HepG2 (cell line): ENCODE data around the gene HSPA1B. TPM values are rescaled to one million over a fixed set of nuclear protein-coding genes. Genes with fewer than 3 reads are reported as not detected.

Experiments used
- ARID3A ChIP-seq: IDR thresholded peaks from 2 replicates; pipeline ENCODE4 v1.6.1; 2012; ENCODE audit warnings: low read depth, low read length, improper control_type of control experiment
- ESRRA ChIP-seq: sonication (generic); formaldehyde crosslinking; IDR thresholded peaks from 2 replicates; pipeline ENCODE4 v1.5.1; 2020; ENCODE audit warnings: mild to moderate bottlenecking, low read depth, missing genetic modification reagents
- GRHL1 ChIP-seq: sonication (generic); formaldehyde crosslinking; conservative IDR thresholded peaks from 2 replicates; pipeline ENCODE4 v1.8.0; 2022; ENCODE audit warnings: missing genetic modification reagents
- HMGA1 ChIP-seq: sonication (generic); formaldehyde crosslinking; conservative IDR thresholded peaks from 2 replicates; pipeline ENCODE4 v1.4.0; 2020; ENCODE audit warnings: missing genetic modification reagents
- HNF4A ChIP-seq: sonication (generic); formaldehyde crosslinking; IDR thresholded peaks from 2 replicates; pipeline ENCODE4 v1.4.0; 2020; ENCODE audit warnings: missing genetic modification reagents
- MLLT10 ChIP-seq: sonication (generic); formaldehyde crosslinking; IDR thresholded peaks from 2 replicates; pipeline ENCODE4 v1.4.0; 2020; ENCODE audit warnings: missing genetic modification reagents
- MZF1 ChIP-seq: sonication (generic); formaldehyde crosslinking; IDR thresholded peaks from 2 replicates; pipeline ENCODE4 v1.8.1; 2023; ENCODE audit warnings: mild to moderate bottlenecking, missing genetic modification reagents, borderline replicate concordance
- NFE2L1 ChIP-seq: sonication (generic); formaldehyde crosslinking; IDR thresholded peaks from 2 replicates; pipeline ENCODE4 v1.4.0; 2020; ENCODE audit warnings: missing genetic modification reagents, mild to moderate bottlenecking, borderline replicate concordance
- SOX5 ChIP-seq: IDR thresholded peaks from 2 replicates; pipeline ENCODE4 v1.6.1; 2016; ENCODE audit warnings: borderline replicate concordance
- TFDP2 ChIP-seq: sonication (generic); formaldehyde crosslinking; IDR thresholded peaks from 2 replicates; pipeline ENCODE4 v1.4.0; 2020; ENCODE audit warnings: missing genetic modification reagents
- ZBTB20 ChIP-seq: sonication (generic); formaldehyde crosslinking; IDR thresholded peaks from 2 replicates; pipeline ENCODE4 v1.8.1; 2023; ENCODE audit warnings: missing genetic modification reagents, low read depth, mild to moderate bottlenecking, borderline replicate concordance
- ZBTB40 ChIP-seq, 2 experiments: fragments of 450-650 bp in 1 of 2; sonication (generic) in 1 of 2; formaldehyde crosslinking in 1 of 2; IDR thresholded peaks; 2 replicates each; pipeline versions ENCODE4 v1.6.1 to v1.8.0; 2016 to 2022; ENCODE audit warnings: antibody characterized with exemption in 1 of 2, mild to moderate bottlenecking in 1 of 2, missing genetic modification reagents in 1 of 2
- ZNF136 ChIP-seq: sonication (generic); formaldehyde crosslinking; IDR thresholded peaks from 2 replicates; pipeline ENCODE4 v1.8.1; 2022; ENCODE audit warnings: low read depth, mild to moderate bottlenecking, moderate library complexity, missing genetic modification reagents
- ZNF256 ChIP-seq: sonication (generic); formaldehyde crosslinking; conservative IDR thresholded peaks from 2 replicates; pipeline ENCODE4 v1.4.0; 2020; ENCODE audit warnings: missing genetic modification reagents
- polyA plus RNA-seq, 8 experiments: library from polyadenylated mRNA; depleted of rRNA in 3 of 8; stranded (reverse) in 7 of 8; unstranded in 1 of 8; fragments of >200 nt; fragmentation: Illumina TruSeq in 4 of 8; extraction: Trizol in 4 of 8; gene quantifications; 2 replicates each; pipeline versions ENCODE4 v1.2.1 to v1.2.3, GENCODE V29; 2011 to 2016; ENCODE audit warnings: low read depth in 4 of 8, missing spikeins in 1 of 8, mixed read lengths in 1 of 8; ENCODE audit not compliant: insufficient read depth in 1 of 8
- total RNA-seq, 5 experiments: library from RNA; depleted of rRNA; stranded (reverse); fragments of >200 nt; fragmentation: Illumina TruSeq; extraction: Trizol; gene quantifications; 2 replicates each; pipeline ENCODE4 v1.2.3, GENCODE V29; 2016; ENCODE audit warnings: low read depth in 1 of 5

HSPA1B gene
- total and polyA plus RNA-seq, 2 of the 13 experiments (the other 11 are each of a cell fraction or from before 2014, with no cell fraction given): 26.0 to 186 TPM

- TF ChIP-seq ZBTB40 (IDR thresholded peaks at IDR 0.05): no peak
- 0 out of 2 replicates have a peak, but pooled peaks have one; percentile 24 for TF ChIP-seq ZBTB40 (CRISPR knock-in tag; IDR thresholded peaks at IDR 0.05)
- TF ChIP-seq ZBTB20 (CRISPR knock-in tag): no peak
- TF ChIP-seq ARID3A: 0 out of 2 replicates have a peak, but pooled peaks have one; percentile 32
- no peak for TF ChIP-seq GRHL1 (CRISPR knock-in tag)
- TF ChIP-seq ESRRA (CRISPR knock-in tag): 0 out of 2 replicates have a peak, but pooled peaks have one; percentile 39
- no peak for TF ChIP-seq MZF1 (CRISPR knock-in tag)
- TF ChIP-seq ZNF256 (CRISPR knock-in tag): no peak
- TF ChIP-seq SOX5: peak; percentile 20; the same call in 1 of the 2 replicates
- TF ChIP-seq NFE2L1 (CRISPR knock-in tag): 0 out of 2 replicates have a peak, but pooled peaks have one; percentile 36
- TF ChIP-seq MLLT10 (CRISPR knock-in tag): no peak
- TF ChIP-seq ZNF136 (CRISPR knock-in tag): peak; percentile 67; the same call in 1 of the 2 replicates
- TF ChIP-seq TFDP2: no peak
- TF ChIP-seq HMGA1 (CRISPR knock-in tag): no peak
- peak; percentile 69 for TF ChIP-seq HNF4A (CRISPR knock-in tag)
Observed at GRCh38 chr6:31822036-31822821, 5.3 kb upstream of the HSPA1B start (continued).
